ENCODE data around the gene SPTLC3. TPM values are rescaled to one million over a fixed set of nuclear protein-coding genes. Genes with fewer than 3 reads are reported as not detected.
A peak's percentile ranks its signal among the peaks of the same experiment; 100 is the strongest.

Gene SPTLC3
- total and polyA plus RNA-seq, 7 donors: 0.14 to 1.2 (median 0.38) TPM

GRCh38 chr20:13025181-13025580 is 16.4 kb downstream of the SPTLC3 start:
- 89 to 97% (median 95%) methylated on average over 1 of the region's 1 CpG for WGBS, 3 donors
- H3K4me1 ChIP-seq: no peaks in the 10 kb centered on the region
- H3K9me3 ChIP-seq: no peaks in the 10 kb centered on the region
- H3K4me3 ChIP-seq: no peak overlapping the region
- no peak for ATAC-seq
- no peak overlapping the region for H3K27ac ChIP-seq
- intact Hi-C loops (cut with DNase I): no loop called here
- DNase-seq: no peak
- TF ChIP-seq CTCF (IDR thresholded peaks at IDR 0.05): no peak
- H3K27me3 ChIP-seq (ENCODE audit: insufficient read depth in 3 of 3, low read length in 2 of 3): no peaks in the 10 kb centered on the region
- no peaks in the 10 kb centered on the region for H3K36me3 ChIP-seq (ENCODE audit: insufficient read depth in 1 of 2, low read depth in 1 of 2)

GRCh38 chr20:13028001-13028400 is 19.2 kb downstream of the SPTLC3 start:
- 44 to 61% (median 48%) methylated on average over 4 of the region's 4 CpGs for WGBS, 3 donors
- H3K27me3 ChIP-seq (ENCODE audit: insufficient read depth in 3 of 3, low read length in 2 of 3): no peaks in the 10 kb centered on the region
- H3K36me3 ChIP-seq (ENCODE audit: insufficient read depth in 1 of 2, low read depth in 1 of 2): no peaks in the 10 kb centered on the region
- no peak overlapping the region for H3K27ac ChIP-seq
- DNase-seq (no peak), ATAC-seq (no peak)
- intact Hi-C loops (cut with DNase I): no loop called here
- no peaks in the 10 kb centered on the region for H3K4me1 ChIP-seq
- no peak overlapping the region for H3K4me3 ChIP-seq
- no peaks in the 10 kb centered on the region for H3K9me3 ChIP-seq
- TF ChIP-seq CTCF (IDR thresholded peaks at IDR 0.05): no peak

- H3K27ac ChIP-seq: no peak overlapping the region
- H3K4me1 ChIP-seq: no peaks in the 10 kb centered on the region
- intact Hi-C loops (cut with DNase I): no loop called here
- no peaks in the 10 kb centered on the region for H3K27me3 ChIP-seq (ENCODE audit: insufficient read depth in 3 of 3, low read length in 2 of 3)
- TF ChIP-seq CTCF (IDR thresholded peaks at IDR 0.05): no peak
- 47 to 53% (median 52%) methylated on average over 3 of the region's 3 CpGs for WGBS, 3 donors
- H3K36me3 ChIP-seq (ENCODE audit: insufficient read depth in 1 of 2, low read depth in 1 of 2): no peaks in the 10 kb centered on the region
- ATAC-seq (no peak), DNase-seq (no peak)
- H3K9me3 ChIP-seq: no peaks in the 10 kb centered on the region
- H3K4me3 ChIP-seq: no peak overlapping the region
Measured at GRCh38 chr20:13028673-13029072, 19.9 kb downstream of the SPTLC3 start.

- WGBS, 3 donors: 22 to 53% (median 25%) methylated on average over 3 of the region's 3 CpGs
- H3K27me3 ChIP-seq (ENCODE audit: insufficient read depth in 3 of 3, low read length in 2 of 3): no peaks in the 10 kb centered on the region
- no peak overlapping the region for H3K4me3 ChIP-seq
- no peaks in the 10 kb centered on the region for H3K9me3 ChIP-seq
- TF ChIP-seq CTCF (IDR thresholded peaks at IDR 0.05): no peak
- no peaks in the 10 kb centered on the region for H3K4me1 ChIP-seq
- DNase-seq: peak in 1 of 2 donors; percentile 15
- intact Hi-C loops (cut with DNase I): no loop called here
- H3K36me3 ChIP-seq (ENCODE audit: insufficient read depth in 1 of 2, low read depth in 1 of 2): no peaks in the 10 kb centered on the region
- peak in 1 of 4 donors; percentile 42 for ATAC-seq
- H3K27ac ChIP-seq: no peak overlapping the region
Measured at GRCh38 chr20:13029687-13030375, 21.1 kb downstream of the SPTLC3 start.

- no peak for TF ChIP-seq CTCF (IDR thresholded peaks at IDR 0.05)
- H3K4me3 ChIP-seq: no peak overlapping the region
- no peaks in the 10 kb centered on the region for H3K4me1 ChIP-seq
- WGBS, 3 donors: 90 to 95% (median 93%) methylated on average over 4 of the region's 4 CpGs
- no peak for ATAC-seq
- H3K36me3 ChIP-seq (ENCODE audit: insufficient read depth in 1 of 2, low read depth in 1 of 2): no peaks in the 10 kb centered on the region
- H3K27ac ChIP-seq: no peak overlapping the region
- no peak for DNase-seq
- intact Hi-C loops (cut with DNase I): no loop called here
- no peaks in the 10 kb centered on the region for H3K27me3 ChIP-seq (ENCODE audit: insufficient read depth in 3 of 3, low read length in 2 of 3)
- no peaks in the 10 kb centered on the region for H3K9me3 ChIP-seq
Measured at GRCh38 chr20:13031751-13032150, 23.0 kb downstream of the SPTLC3 start.
